ENCODE measurements around the gene TNFRSF18.

- TF ChIP-seq POLR2A (IDR thresholded peaks at IDR 0.05) (no peak), CTCF (IDR thresholded peaks at IDR 0.05) (no peak)
Measured at GRCh38 chr1:1178794-1179331, 27.5 kb downstream of the TNFRSF18 start.

Data from right lobe of liver (tissue), 4 donors.